Gastroesophageal sphincter (tissue), 4 donors: ENCODE data around the gene DAPK2. TPM values are rescaled to one million over a fixed set of nuclear protein-coding genes. Genes with fewer than 3 reads are reported as not detected.

Experiments
- ATAC-seq: fragments of 150-250 bp; one replicate; pipeline ENCODE4 v1.9.1; 2016; ENCODE audit warnings: mild to moderate bottlenecking, moderate library complexity
- H3K27ac ChIP-seq, 4 donors: fragments of 200-600 bp; sonication (generic) in 3 of 4; 1 replicate in 3 of 4; 2 replicates in 1 of 4; pipeline ENCODE4 v1.5.1; 2016 to 2019
- H3K27me3 ChIP-seq: fragments of 200-600 bp; sonication (generic); one replicate; pipeline ENCODE4 v1.5.1; 2019
- H3K36me3 ChIP-seq, 2 donors: fragments of 200-600 bp; sonication (generic); one replicate each; pipeline ENCODE4 v1.5.1; 2019; ENCODE audit warnings: control low read depth in 1 of 2
- H3K4me1 ChIP-seq, 3 donors: fragments of 200-600 bp; sonication (generic); 1 replicate in 2 of 3; 2 replicates in 1 of 3; pipeline ENCODE4 v1.5.1; 2016 to 2019; ENCODE audit warnings: control low read depth in 2 of 3
- H3K4me3 ChIP-seq, 2 donors: fragments of 200-600 bp; sonication (generic); one replicate each; pipeline ENCODE4 v1.5.1; 2019; ENCODE audit warnings: mild to moderate bottlenecking in 1 of 2, moderate library complexity in 1 of 2
- H3K9me3 ChIP-seq, 3 donors: fragments of 200-600 bp; sonication (generic); one replicate each; pipeline ENCODE4 v1.5.1; 2017 to 2019; ENCODE audit warnings: control low read depth in 2 of 3
- EP300 ChIP-seq: sonication (generic); formaldehyde crosslinking; IDR thresholded peaks from one replicate; pipeline ENCODE4 v1.6.1; 2017; ENCODE audit warnings: antibody characterized with exemption, mild to moderate bottlenecking
- POLR2A ChIP-seq, 2 donors: fragments of 450-650 bp; IDR thresholded peaks; one replicate each; pipeline ENCODE4 v1.6.1; 2017; ENCODE audit warnings: antibody characterized with exemption in 2 of 2, mild to moderate bottlenecking in 2 of 2, moderate library complexity in 1 of 2
- POLR2AphosphoS5 ChIP-seq: sonication (generic); formaldehyde crosslinking; IDR thresholded peaks from one replicate; pipeline ENCODE4 v1.6.1; 2017; ENCODE audit warnings: antibody characterized with exemption
- WGBS, 2 donors: methylation state at CpG; one replicate each; pipeline ENCODE4 v1.1.5; 2018; ENCODE audit warnings: low coverage in 1 of 2; 5-methylcytosine and 5-hydroxymethylcytosine counted together
- total RNA-seq, 4 donors: library from RNA; depleted of rRNA; stranded (reverse); fragments of >200 nt; gene quantifications; one replicate each; pipeline ENCODE4 v1.1.0, GENCODE V29; 2016
- TF ChIP-seq, protein P1 (sequence below), 4 experiments: fragments of 200-600 bp in 2 of 4; fragments of 450-650 bp in 2 of 4; sonication (generic) in 1 of 4; IDR thresholded peaks; one replicate each; pipeline ENCODE4 v1.5.1; 2017 to 2019; ENCODE audit warnings: antibody characterized with exemption in 4 of 4, mild to moderate bottlenecking in 2 of 4, moderate library complexity in 2 of 4

Gene DAPK2
- total RNA-seq, 4 donors from 2014 or later: 2.0 to 9.5 (median 6.4) TPM

DNA sequence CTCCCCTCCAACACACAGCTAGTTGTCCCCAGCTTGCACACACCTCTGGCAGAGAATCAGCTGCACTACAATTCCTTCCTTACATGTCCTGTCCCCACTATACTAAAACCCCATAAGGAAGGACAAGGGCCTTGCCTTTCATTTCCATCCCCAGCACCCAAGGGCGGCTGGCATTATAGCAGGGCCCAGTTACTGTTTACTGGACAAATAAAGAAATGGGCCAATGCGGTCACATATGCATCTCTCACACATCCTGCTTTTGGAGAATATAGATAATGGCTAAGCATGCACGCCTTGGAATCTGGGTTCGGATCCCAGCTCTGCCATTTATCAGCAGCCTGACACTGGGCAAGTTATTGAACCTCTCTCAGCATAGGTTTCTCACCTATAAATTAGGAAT lies 99.1 kb downstream of the DAPK2 start:
- ATAC-seq: no peak
- H3K36me3 ChIP-seq: no peaks in the 10 kb centered on the region
- H3K27ac ChIP-seq: no peak overlapping the region
- H3K4me3 ChIP-seq: no peak overlapping the region
- no peaks in the 10 kb centered on the region for H3K27me3 ChIP-seq
- WGBS, 2 donors: 90 to 100% methylated on average over 3 of the region's 4 CpGs
- H3K4me1 ChIP-seq: peaks cover 0 to 21% (median 0%) of the 10 kb centered on the region in 3 donors
- no peaks in the 10 kb centered on the region for H3K9me3 ChIP-seq
- no peak for TF ChIP-seq EP300
- no peak for TF ChIP-seq POLR2AphosphoS5
- no peak for TF ChIP-seq POLR2A (IDR thresholded peaks at IDR 0.05)
- TF ChIP-seq, protein P1, sequence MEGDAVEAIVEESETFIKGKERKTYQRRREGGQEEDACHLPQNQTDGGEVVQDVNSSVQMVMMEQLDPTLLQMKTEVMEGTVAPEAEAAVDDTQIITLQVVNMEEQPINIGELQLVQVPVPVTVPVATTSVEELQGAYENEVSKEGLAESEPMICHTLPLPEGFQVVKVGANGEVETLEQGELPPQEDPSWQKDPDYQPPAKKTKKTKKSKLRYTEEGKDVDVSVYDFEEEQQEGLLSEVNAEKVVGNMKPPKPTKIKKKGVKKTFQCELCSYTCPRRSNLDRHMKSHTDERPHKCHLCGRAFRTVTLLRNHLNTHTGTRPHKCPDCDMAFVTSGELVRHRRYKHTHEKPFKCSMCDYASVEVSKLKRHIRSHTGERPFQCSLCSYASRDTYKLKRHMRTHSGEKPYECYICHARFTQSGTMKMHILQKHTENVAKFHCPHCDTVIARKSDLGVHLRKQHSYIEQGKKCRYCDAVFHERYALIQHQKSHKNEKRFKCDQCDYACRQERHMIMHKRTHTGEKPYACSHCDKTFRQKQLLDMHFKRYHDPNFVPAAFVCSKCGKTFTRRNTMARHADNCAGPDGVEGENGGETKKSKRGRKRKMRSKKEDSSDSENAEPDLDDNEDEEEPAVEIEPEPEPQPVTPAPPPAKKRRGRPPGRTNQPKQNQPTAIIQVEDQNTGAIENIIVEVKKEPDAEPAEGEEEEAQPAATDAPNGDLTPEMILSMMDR (IDR thresholded peaks at IDR 0.05): no peak

DNA sequence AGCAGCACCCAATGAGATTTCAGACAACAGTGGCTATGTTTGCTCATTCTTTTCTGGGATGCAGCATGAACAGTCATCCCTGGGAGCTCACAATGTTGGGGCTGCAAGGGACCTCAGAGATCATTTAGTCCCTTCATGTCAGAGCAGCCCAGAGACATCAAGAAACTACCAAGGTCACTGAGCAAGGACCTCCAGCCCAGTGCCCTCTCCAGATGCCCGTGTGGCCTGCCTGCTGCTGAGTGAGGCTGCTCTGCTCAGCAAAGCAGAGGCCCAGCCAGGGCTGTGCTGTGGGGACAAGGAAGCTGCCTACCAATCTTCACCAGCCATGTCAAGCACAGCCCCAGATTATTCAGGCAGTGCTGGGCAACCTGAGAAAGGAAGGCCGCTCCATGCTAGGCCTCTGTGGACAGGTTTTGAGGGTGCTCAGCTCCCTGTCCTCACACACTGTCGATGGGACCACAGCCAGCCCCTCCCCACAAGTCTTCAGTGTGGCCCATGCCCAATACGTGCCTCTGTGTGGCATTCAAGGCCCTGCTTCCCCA lies 99.7 kb downstream of the DAPK2 start:
- Histone ChIP-seq H3K4me1 (peaks cover 0 to 19% (median 2%) of the 10 kb centered on the region in 3 donors), H3K36me3 (no peaks in the 10 kb centered on the region), H3K27me3 (no peaks in the 10 kb centered on the region), H3K27ac (no peak overlapping the region), H3K4me3 (no peak overlapping the region), H3K9me3 (no peaks in the 10 kb centered on the region)
- 86 to 87% methylated on average over 1 to 2 of the region's 4 CpGs for WGBS, 2 donors
- no peak for TF ChIP-seq POLR2A (IDR thresholded peaks at IDR 0.05)
- TF ChIP-seq, protein P1 (IDR thresholded peaks at IDR 0.05): no peak
- no peak for TF ChIP-seq POLR2AphosphoS5
- no peak for TF ChIP-seq EP300
- no peak for ATAC-seq

DNA sequence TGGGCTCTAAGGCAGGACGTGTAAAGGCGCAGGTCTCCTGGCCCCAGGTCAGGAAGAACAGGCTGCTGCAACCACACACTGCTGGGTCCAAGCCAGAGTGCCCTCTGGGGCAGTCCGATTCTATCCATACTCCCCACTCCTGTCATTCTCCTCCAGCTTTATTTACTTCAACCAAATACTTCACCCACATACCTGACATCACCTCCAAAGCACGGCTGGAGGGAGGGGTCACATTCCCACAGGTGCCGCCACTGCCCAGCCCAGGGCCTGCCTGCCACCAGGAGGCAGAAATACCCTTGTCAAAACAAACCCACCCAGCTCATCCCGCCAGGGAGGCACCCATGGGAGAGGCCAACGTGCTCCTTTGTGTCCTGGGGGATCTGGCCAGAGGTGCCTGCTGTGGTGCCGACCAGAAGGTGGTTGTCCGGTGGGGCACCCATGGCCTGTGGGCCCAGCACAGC lies 100.4 kb downstream of the DAPK2 start:
- no peaks in the 10 kb centered on the region for H3K36me3 ChIP-seq
- ATAC-seq: no peak
- H3K4me1 ChIP-seq: peaks cover 0 to 19% (median 8%) of the 10 kb centered on the region in 3 donors
- TF ChIP-seq EP300 (no peak), POLR2AphosphoS5 (no peak), POLR2A (IDR thresholded peaks at IDR 0.05) (no peak)
- TF ChIP-seq, protein P1 (IDR thresholded peaks at IDR 0.05): no peak
- no peak overlapping the region for H3K4me3 ChIP-seq
- no peaks in the 10 kb centered on the region for H3K9me3 ChIP-seq
- no peak overlapping the region for H3K27ac ChIP-seq
- no peaks in the 10 kb centered on the region for H3K27me3 ChIP-seq
- 60 to 100% methylated on average over 1 of the region's 9 CpGs for WGBS, 2 donors

DNA sequence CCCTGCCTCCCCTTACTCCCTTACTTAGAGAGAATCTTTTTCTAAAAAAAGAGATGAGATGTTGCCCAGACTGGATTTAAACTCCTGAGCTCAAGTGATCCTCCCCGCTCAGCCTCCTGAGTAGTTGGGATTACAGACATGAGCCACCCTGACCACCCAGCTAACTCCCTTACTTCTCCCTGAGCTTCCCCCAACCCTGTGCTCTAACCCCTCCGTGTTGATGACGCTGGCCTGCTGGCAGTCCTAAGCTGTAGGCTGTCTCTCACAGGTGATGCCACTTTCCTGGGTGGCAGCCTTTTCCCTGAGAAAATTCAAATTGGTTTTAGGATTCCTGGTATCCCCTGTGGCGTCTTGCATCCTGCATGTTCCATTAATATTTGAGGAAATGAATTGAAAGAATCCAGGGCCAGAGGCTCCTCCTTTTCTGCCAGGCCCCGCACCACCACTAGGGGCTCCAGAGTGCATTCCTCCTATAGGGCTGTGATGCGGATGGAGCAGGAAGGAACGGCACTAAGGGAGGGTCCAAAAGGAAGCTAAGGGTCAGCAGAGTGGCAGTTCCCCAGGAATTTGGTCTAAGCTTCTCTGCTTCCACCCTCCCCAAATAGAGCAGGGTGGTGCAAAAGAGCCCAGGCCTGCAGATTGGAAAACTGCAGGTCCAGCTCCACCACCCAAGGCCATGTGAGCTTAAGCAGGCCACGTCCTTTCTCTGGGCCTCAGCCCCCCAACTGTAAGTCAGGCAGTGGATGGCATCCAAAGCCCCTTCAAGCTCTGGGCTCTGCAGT lies 101.1 kb downstream of the DAPK2 start:
- H3K27me3 ChIP-seq: no peaks in the 10 kb centered on the region
- TF ChIP-seq POLR2A (IDR thresholded peaks at IDR 0.05) (no peak), EP300 (no peak)
- TF ChIP-seq, protein P1 (IDR thresholded peaks at IDR 0.05): peak in 3 of 4 experiments; percentile 74 to 86 (median 76)
- H3K27ac ChIP-seq: no peak overlapping the region

DNA sequence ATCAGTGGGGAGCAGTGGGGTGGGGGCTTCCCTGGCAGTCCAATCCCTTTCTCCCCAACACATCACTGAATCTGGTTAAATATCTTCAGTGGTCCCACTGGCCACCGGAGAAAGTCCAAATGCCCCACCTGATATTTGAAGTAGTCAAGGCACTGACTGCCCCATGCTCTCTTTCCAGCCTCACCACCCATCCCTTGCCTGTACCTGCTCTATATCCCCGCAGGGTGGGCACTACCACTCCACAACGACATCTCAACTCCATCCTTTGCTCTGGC lies 101.7 kb downstream of the DAPK2 start:
- TF ChIP-seq EP300: no peak
- TF ChIP-seq, protein P1 (IDR thresholded peaks at IDR 0.05): no peak
- TF ChIP-seq POLR2AphosphoS5: no peak
- no peak for TF ChIP-seq POLR2A (IDR thresholded peaks at IDR 0.05)
- Histone ChIP-seq H3K27ac (no peak overlapping the region), H3K36me3 (no peaks in the 10 kb centered on the region), H3K4me1 (peaks cover 0 to 26% (median 12%) of the 10 kb centered on the region in 3 donors), H3K4me3 (no peak overlapping the region), H3K9me3 (no peaks in the 10 kb centered on the region), H3K27me3 (no peaks in the 10 kb centered on the region)
- no peak for ATAC-seq
- WGBS, 2 donors: 82 to 83% methylated on average over 2 to 3 of the region's 3 CpGs

More for the DNA sequence above, 101.1 kb downstream of the DAPK2 start:
- H3K4me3 ChIP-seq: no peak overlapping the region
- H3K4me1 ChIP-seq: peaks cover 0 to 21% (median 8%) of the 10 kb centered on the region in 3 donors
- peak; percentile 80 for ATAC-seq
- WGBS, 2 donors: 43 to 83% methylated on average over 1 to 7 of the region's 8 CpGs
- no peaks in the 10 kb centered on the region for H3K9me3 ChIP-seq
- no peaks in the 10 kb centered on the region for H3K36me3 ChIP-seq
